Cardiac septum (tissue), 1 donor: ENCODE results near the gene NUP93. TPM values are rescaled to one million over a fixed set of nuclear protein-coding genes. Genes with fewer than 3 reads are reported as not detected.
"Not testable (repeated sequence)": the region's sequence is repeated elsewhere in the genome, so short reads cannot be mapped to it uniquely, and the experiment has no call there.

ENCODE experiments used
- DNase-seq: peaks from one replicate; pipeline ENCODE4 v3.0.0-alpha.2; 2020; ENCODE audit warnings: low spot score
- intact Hi-C: fragments of 100-400 bp; cut with DNase I; formaldehyde crosslinking; loops from one replicate; pipeline ENCODE4 v1.14.0; 2022
- total RNA-seq: library from RNA; stranded (reverse); fragmentation: NEBNext Ultra II Directional; extraction: Animal tissue kit (Norgen Biotek cat#: 25700); gene quantifications from one replicate; pipeline ENCODE4 v1.2.1, GENCODE V29; 2021
- donor health status: DM: no; HTN: no; CAD: no.

The NUP93 gene
- total RNA-seq, 1 donor from 2014 or later, result 33.4 TPM

- intact Hi-C loops, result no loop called here
- DNase-seq, result no peak
These were observed 41.8 kb downstream of the NUP93 start for GRCh38 chr16:56771558-56772279.

GRCh38 chr16:56773532-56773931, 43.6 kb downstream of the NUP93 start:
- intact Hi-C loops, result no loop called here
- no peak for DNase-seq

GRCh38 chr16:56774016-56774680, 44.2 kb downstream of the NUP93 start:
- intact Hi-C loops, result no loop called here

GRCh38 chr16:56775162-56775561, 45.2 kb downstream of the NUP93 start:
- DNase-seq, result no peak
- intact Hi-C loops, result no loop called here

More at GRCh38 chr16:56774016-56774680, 44.2 kb downstream of the NUP93 start:
- no peak for DNase-seq

- no peak for DNase-seq
- intact Hi-C loops, result no loop called here
These were observed 46.6 kb downstream of the NUP93 start for GRCh38 chr16:56776562-56776961.

- DNase-seq, result no peak
- intact Hi-C loops, result no loop called here
These were observed 47.1 kb downstream of the NUP93 start for GRCh38 chr16:56777001-56777400.

GRCh38 chr16:56777482-56777881, 47.6 kb downstream of the NUP93 start:
- no peak for DNase-seq
- intact Hi-C loops, result no loop called here

GRCh38 chr16:56779906-56780305, 50.0 kb downstream of the NUP93 start:
- no peak for DNase-seq
- intact Hi-C loops, result no loop called here

GRCh38 chr16:56780646-56781045, 50.7 kb downstream of the NUP93 start:
- no peak for DNase-seq
- intact Hi-C loops, result no loop called here

GRCh38 chr16:56781528-56781961, 51.6 kb downstream of the NUP93 start:
- no peak for DNase-seq
- intact Hi-C loops, result no loop called here

GRCh38 chr16:56783344-56783743, 53.4 kb downstream of the NUP93 start:
- DNase-seq, result no peak
- intact Hi-C loops, result no loop called here

GRCh38 chr16:56785317-56785716, 55.4 kb downstream of the NUP93 start:
- intact Hi-C loops, result no loop called here
- DNase-seq, result no peak

- no peak for DNase-seq
- intact Hi-C loops, result no loop called here
These were observed 57.2 kb downstream of the NUP93 start for GRCh38 chr16:56787167-56787566.

GRCh38 chr16:56788435-56788834, 58.5 kb downstream of the NUP93 start:
- DNase-seq, result no peak
- intact Hi-C loops, result no loop called here

- intact Hi-C loops, result no loop called here
- no peak for DNase-seq
These were observed 59.4 kb downstream of the NUP93 start for GRCh38 chr16:56789360-56789759.

GRCh38 chr16:56792967-56793366, 63.0 kb downstream of the NUP93 start:
- DNase-seq, result no peak
- intact Hi-C loops, result no loop called here

- DNase-seq, result no peak
- intact Hi-C loops, result no loop called here
These were observed 63.6 kb downstream of the NUP93 start for GRCh38 chr16:56793492-56793891.

GRCh38 chr16:56795011-56795410, 65.1 kb downstream of the NUP93 start:
- intact Hi-C loops, result no loop called here
- no peak for DNase-seq

- intact Hi-C loops, DNase-seq: not testable (repeated sequence)
These were observed 67.1 kb downstream of the NUP93 start for GRCh38 chr16:56797038-56797437.

- DNase-seq, result no peak
- intact Hi-C loops, result no loop called here
These were observed 67.9 kb downstream of the NUP93 start for GRCh38 chr16:56797861-56798260.

GRCh38 chr16:56798955-56799354, 69.0 kb downstream of the NUP93 start:
- intact Hi-C loops, result no loop called here
- DNase-seq, result no peak
